ENCODE measurements around the gene IQCE.

The IQCE gene

DNA sequence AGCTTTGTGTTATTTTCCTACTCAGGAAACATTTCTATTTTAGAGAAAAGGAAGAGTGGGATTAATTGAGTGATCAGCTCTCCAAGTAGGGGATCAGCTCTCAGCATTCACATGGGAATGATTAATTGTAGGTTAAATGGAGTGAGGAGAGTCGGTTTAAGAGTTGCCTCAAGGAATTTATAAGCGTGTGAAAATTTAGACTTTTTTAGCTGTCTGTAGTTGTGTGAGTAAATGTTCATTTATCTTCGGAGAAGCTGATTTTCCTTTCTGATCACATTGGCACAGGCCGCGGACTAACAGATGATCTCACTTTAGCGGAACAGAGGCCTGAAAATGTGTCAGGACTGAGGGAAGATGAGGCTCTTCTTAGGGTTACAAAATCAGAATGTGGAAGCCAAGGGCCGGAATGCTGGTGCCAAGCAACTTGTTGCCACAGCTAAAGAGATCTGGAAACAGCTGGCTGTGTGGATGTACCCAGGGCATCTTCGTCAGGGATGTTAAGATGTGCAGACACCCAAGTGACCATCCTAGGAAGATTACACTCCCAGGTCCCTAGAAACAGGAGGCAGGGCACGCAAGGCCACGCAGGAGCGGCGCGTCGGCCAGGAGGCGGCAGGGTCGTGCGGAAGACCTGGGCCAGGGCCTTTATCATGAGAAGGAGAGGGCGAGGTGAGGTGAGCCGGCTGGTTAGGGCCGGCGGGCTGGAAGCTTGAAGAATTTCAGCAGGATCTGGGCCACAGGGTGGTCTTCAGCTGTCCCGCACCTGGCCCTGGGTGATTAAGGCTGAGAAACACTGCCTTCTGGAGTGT is 37.9 kb downstream of the IQCE start:
- TF ChIP-seq, protein P1, sequence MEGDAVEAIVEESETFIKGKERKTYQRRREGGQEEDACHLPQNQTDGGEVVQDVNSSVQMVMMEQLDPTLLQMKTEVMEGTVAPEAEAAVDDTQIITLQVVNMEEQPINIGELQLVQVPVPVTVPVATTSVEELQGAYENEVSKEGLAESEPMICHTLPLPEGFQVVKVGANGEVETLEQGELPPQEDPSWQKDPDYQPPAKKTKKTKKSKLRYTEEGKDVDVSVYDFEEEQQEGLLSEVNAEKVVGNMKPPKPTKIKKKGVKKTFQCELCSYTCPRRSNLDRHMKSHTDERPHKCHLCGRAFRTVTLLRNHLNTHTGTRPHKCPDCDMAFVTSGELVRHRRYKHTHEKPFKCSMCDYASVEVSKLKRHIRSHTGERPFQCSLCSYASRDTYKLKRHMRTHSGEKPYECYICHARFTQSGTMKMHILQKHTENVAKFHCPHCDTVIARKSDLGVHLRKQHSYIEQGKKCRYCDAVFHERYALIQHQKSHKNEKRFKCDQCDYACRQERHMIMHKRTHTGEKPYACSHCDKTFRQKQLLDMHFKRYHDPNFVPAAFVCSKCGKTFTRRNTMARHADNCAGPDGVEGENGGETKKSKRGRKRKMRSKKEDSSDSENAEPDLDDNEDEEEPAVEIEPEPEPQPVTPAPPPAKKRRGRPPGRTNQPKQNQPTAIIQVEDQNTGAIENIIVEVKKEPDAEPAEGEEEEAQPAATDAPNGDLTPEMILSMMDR (conservative IDR thresholded peaks at IDR 0.05; ENCODE audit: low read depth, low read length), result no peak
- H3K4me3 ChIP-seq (ENCODE audit: low read depth, low read length), result no peak overlapping the region
- DNase-seq (ENCODE audit: low read depth), result no peak

DNA sequence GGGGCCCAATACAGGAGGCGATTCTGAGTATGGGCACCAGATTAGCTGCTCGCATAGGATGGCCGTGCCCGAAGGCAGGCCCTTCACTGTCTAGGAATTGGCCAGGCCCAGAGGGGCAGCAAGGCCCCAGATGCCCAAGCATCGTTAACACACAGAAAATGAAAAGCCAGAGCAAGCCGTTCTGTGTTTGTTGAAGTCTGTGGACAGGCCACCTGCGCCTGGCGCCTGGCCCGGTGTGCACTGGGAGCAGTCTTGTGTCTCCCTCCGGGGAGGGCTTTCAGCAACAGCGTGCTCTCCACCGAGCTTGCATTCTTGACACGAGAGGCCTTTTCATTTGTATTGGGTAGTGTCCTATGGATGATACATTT is 38.5 kb downstream of the IQCE start:
- DNase-seq (ENCODE audit: low read depth), result no peak
- TF ChIP-seq, protein P1 (conservative IDR thresholded peaks at IDR 0.05; ENCODE audit: low read depth, low read length), result no peak
- no peak overlapping the region for H3K4me3 ChIP-seq (ENCODE audit: low read depth, low read length)

DNA sequence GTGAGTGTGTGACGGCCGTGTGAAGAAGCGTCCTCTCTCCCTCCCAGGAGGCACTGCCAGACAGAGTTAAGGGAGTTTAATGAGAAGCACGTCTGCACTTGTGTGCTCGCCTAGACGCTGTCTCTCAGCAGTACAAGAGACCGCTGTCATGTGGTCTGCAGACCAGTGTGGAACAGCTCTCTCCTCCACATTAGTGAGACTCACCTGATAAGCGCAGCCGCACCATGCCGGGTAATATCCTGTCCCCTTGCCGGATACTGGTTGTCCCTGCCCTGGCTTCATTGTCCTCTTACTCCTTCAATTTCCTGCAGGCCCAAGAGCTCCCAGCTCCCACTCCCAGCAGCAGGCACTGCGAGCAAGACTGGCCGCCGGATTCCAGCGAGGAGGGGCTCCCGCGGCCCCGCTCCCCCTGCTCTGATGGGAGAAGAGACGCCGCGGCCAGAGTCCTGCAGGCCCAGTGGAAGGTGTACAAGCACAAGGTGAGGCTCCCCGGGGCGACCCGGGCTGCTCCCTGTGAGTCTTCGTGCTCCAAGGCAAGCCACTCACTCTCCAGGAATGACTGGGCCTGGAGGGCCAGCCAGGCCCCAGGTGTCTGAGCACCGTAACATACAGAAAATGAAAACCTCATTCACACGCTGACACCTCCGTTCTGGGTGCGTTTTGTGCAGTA is 39.5 kb downstream of the IQCE start:
- H3K4me3 ChIP-seq (ENCODE audit: low read depth, low read length), result no peak overlapping the region
- TF ChIP-seq, protein P1 (conservative IDR thresholded peaks at IDR 0.05; ENCODE audit: low read depth, low read length), result no peak
- no peak for DNase-seq (ENCODE audit: low read depth)

DNA sequence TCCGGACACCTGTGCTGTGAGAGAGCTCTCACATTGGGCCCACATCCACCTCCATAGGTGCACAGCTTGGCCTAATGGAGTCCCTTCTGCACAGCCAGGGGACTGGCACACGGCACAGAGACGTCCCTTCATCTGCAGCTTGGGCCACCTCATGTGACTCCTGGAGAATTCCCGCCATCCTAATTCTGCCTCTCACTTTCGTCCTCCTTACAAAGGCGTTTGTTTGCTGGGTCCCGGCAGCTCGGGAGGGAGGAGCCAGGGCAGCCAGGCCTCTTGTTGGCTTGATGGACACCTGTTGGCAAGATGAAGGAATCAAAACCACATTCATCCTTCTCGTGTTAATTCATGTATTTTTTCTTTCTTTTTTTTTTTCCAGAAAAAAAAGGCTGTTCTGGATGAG is 42.3 kb downstream of the IQCE start:
- TF ChIP-seq, protein P1 (conservative IDR thresholded peaks at IDR 0.05; ENCODE audit: low read depth, low read length), result no peak
- DNase-seq (ENCODE audit: low read depth), result no peak
- H3K4me3 ChIP-seq (ENCODE audit: low read depth, low read length), result no peak overlapping the region

DNA sequence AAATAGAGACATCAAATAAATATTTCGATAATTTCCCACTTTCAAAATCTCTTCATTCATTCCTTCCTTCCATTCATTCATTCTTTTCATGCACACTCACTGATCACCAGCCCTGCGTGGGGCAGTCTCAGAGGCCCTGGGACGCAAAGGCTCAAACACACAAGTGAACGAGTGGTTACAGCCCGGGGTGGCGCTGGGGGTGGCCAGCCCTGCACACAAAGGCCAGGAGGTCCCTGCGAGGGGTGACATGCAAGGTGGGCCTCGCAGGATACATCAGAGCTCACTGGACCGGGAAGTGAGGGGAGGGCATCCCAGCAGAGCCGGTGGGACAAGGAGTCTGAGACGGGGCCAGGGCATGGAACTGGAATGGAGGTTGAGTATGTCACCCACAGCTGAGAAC is 43.1 kb downstream of the IQCE start:
- TF ChIP-seq, protein P1 (conservative IDR thresholded peaks at IDR 0.05; ENCODE audit: low read depth, low read length), result no peak
- no peak overlapping the region for H3K4me3 ChIP-seq (ENCODE audit: low read depth, low read length)

DNA sequence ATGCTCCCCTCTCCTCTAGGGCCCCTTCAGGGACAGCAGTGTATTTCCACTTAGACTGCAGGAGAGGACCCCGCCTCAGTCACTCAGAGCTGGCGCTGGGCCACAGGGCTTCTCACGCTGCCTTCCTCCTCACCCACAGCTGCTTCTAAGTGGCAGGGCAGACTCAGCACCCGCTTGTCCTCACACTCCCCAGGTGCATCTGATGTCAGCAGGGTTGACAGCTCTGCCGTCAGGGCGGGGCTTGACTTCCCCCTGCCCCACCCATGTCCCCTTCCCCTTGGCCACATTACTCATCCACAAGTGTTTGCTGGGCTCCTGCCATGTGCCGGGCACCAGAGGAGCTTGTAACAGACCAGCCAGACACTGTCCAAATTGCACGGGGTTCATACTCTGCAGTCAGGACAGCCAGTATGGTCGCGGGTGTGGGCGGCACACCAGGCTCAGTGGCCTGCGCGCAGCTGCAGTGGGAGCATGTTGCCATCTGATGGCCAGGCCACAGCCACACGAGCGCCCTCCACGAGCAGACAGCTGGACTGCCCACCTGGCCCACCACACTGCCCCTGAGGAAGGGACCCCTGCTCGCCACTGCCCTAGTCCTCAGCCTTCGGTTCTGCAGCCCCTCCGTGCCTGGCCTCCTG is 43.7 kb downstream of the IQCE start:
- TF ChIP-seq, protein P1 (conservative IDR thresholded peaks at IDR 0.05; ENCODE audit: low read depth, low read length), result no peak
- DNase-seq (ENCODE audit: low read depth), result no peak
- no peak overlapping the region for H3K4me3 ChIP-seq (ENCODE audit: low read depth, low read length)

More for the DNA sequence above, 43.1 kb downstream of the IQCE start:
- no peak for DNase-seq (ENCODE audit: low read depth)

Data from choroid plexus epithelial cell (primary cell).